H9 (cell line): ENCODE measurements around the gene GALNT17. TPM values are rescaled to one million over a fixed set of nuclear protein-coding genes. Genes with fewer than 3 reads are reported as not detected.

Experiments used
- DNase-seq: peaks from one replicate; pipeline ENCODE4 v3.0.0-alpha.2; 2017
- H2AFZ ChIP-seq: one replicate; pipeline ENCODE4 v1.6.1; 2013; ENCODE audit warnings: mild to moderate bottlenecking, low read length, control low read depth, moderate library complexity
- H2AK5ac ChIP-seq: 2 replicates; pipeline ENCODE4 v1.6.1; 2013; ENCODE audit warnings: low read length, control low read depth, mixed read lengths; ENCODE audit not compliant: insufficient read length
- H2BK120ac ChIP-seq: one replicate; pipeline ENCODE4 v1.6.1; 2013; ENCODE audit warnings: low read depth, mild to moderate bottlenecking, low read length, control low read depth, inconsistent platforms; ENCODE audit not compliant: poor library complexity, severe bottlenecking
- H2BK12ac ChIP-seq: 2 replicates; pipeline ENCODE4 v1.6.1; 2013; ENCODE audit warnings: low read length, control low read depth, mixed read lengths, low read depth; ENCODE audit not compliant: insufficient read length
- H2BK15ac ChIP-seq: 2 replicates; pipeline ENCODE4 v1.6.1; 2013; ENCODE audit warnings: low read depth, low read length, control low read depth
- H2BK20ac ChIP-seq: one replicate; pipeline ENCODE4 v1.6.1; 2013; ENCODE audit warnings: low read depth, mild to moderate bottlenecking, low read length, control low read depth, inconsistent platforms; ENCODE audit not compliant: poor library complexity, severe bottlenecking
- H2BK5ac ChIP-seq: 2 replicates; pipeline ENCODE4 v1.6.1; 2013; ENCODE audit warnings: low read length, control low read depth, mixed read lengths; ENCODE audit not compliant: insufficient read length
- H3K14ac ChIP-seq: 2 replicates; pipeline ENCODE4 v1.6.1; 2013; ENCODE audit warnings: low read length, control low read depth; ENCODE audit not compliant: insufficient read depth
- H3K18ac ChIP-seq: 2 replicates; pipeline ENCODE4 v1.6.1; 2013; ENCODE audit warnings: low read depth, mild to moderate bottlenecking, mixed read lengths, low read length, control low read depth; ENCODE audit not compliant: insufficient read length
- H3K23ac ChIP-seq: 2 replicates; pipeline ENCODE4 v1.6.1; 2013; ENCODE audit warnings: low read length, control low read depth, mixed read lengths, low read depth; ENCODE audit not compliant: insufficient read length
- H3K23me2 ChIP-seq: 2 replicates; pipeline ENCODE4 v1.6.1; 2013; ENCODE audit warnings: low read depth, mild to moderate bottlenecking, mixed read lengths, low read length, control low read depth; ENCODE audit not compliant: insufficient read length, poor library complexity, severe bottlenecking
- H3K27ac ChIP-seq: 2 replicates; pipeline ENCODE4 v1.5.1; 2013; ENCODE audit warnings: low read length, control low read depth, mixed read lengths, low read depth; ENCODE audit not compliant: insufficient read length
- H3K27me3 ChIP-seq: 2 replicates; pipeline ENCODE4 v1.6.1; 2013; ENCODE audit warnings: low read length, control low read depth, inconsistent platforms; ENCODE audit not compliant: insufficient read depth
- H3K4ac ChIP-seq: 2 replicates; pipeline ENCODE4 v1.6.1; 2013; ENCODE audit warnings: low read depth, mild to moderate bottlenecking, control low read depth, inconsistent platforms, low read length, moderate library complexity
- H3K4me1 ChIP-seq: 2 replicates; pipeline ENCODE4 v1.6.1; 2013; ENCODE audit warnings: low read length, control low read depth, inconsistent platforms; ENCODE audit not compliant: insufficient read depth
- H3K4me2 ChIP-seq: 2 replicates; pipeline ENCODE4 v1.6.1; 2013; ENCODE audit warnings: low read length, control low read depth, mixed read lengths; ENCODE audit not compliant: insufficient read length, insufficient read depth
- H3K56ac ChIP-seq: 2 replicates; pipeline ENCODE4 v1.6.1; 2013; ENCODE audit warnings: low read depth, mild to moderate bottlenecking, mixed read lengths, low read length, control low read depth; ENCODE audit not compliant: insufficient read length
- H3K79me1 ChIP-seq: 2 replicates; pipeline ENCODE4 v1.6.1; 2013; ENCODE audit warnings: low read depth, mild to moderate bottlenecking, moderate library complexity, low read length, control low read depth, inconsistent platforms; ENCODE audit not compliant: insufficient read depth, poor library complexity, severe bottlenecking
- H3K79me2 ChIP-seq: 2 replicates; pipeline ENCODE4 v1.6.1; 2013; ENCODE audit warnings: low read length, control low read depth, inconsistent platforms; ENCODE audit not compliant: insufficient read depth
- H3K9ac ChIP-seq: 2 replicates; pipeline ENCODE4 v1.6.1; 2013; ENCODE audit warnings: low read length, control low read depth, mixed read lengths; ENCODE audit not compliant: insufficient read length; ENCODE audit errors: extremely low read depth
- H3K9me3 ChIP-seq: one replicate; pipeline ENCODE4 v1.6.1; 2013; ENCODE audit warnings: low read depth, low read length, inconsistent platforms; ENCODE audit not compliant: control insufficient read depth
- H3T11ph ChIP-seq: one replicate; pipeline ENCODE4 v1.6.1; 2013; ENCODE audit warnings: mild to moderate bottlenecking, low read length, control low read depth, inconsistent platforms
- H4K20me1 ChIP-seq: one replicate; pipeline ENCODE4 v1.6.1; 2013; ENCODE audit not compliant: control insufficient read depth, insufficient read length, insufficient read depth
- H4K5ac ChIP-seq: 2 replicates; pipeline ENCODE4 v1.6.1; 2013; ENCODE audit warnings: low read depth, mild to moderate bottlenecking, mixed read lengths, low read length, control low read depth; ENCODE audit not compliant: insufficient read length
- H4K8ac ChIP-seq: replicated peaks from 2 replicates; pipeline ENCODE4 v1.6.1; 2013; ENCODE audit warnings: low read length, control low read depth, mixed read lengths, low read depth; ENCODE audit not compliant: insufficient read length
- H4K91ac ChIP-seq: 2 replicates; pipeline ENCODE4 v1.6.1; 2013; ENCODE audit warnings: low read depth, mild to moderate bottlenecking, moderate library complexity, mixed read lengths, low read length, control low read depth; ENCODE audit not compliant: insufficient read length
- H3K27ac Mint-ChIP-seq, 3 experiments: 2 replicates in 2 of 3; 3 replicates in 1 of 3; pipeline ENCODE4 v1.8.0; 2020 to 2021; ENCODE audit warnings: mixed read lengths in 3 of 3, mild to moderate bottlenecking in 1 of 3, moderate library complexity in 1 of 3
- H3K27me3 Mint-ChIP-seq: 2 replicates; pipeline ENCODE4 v1.8.0; 2021; ENCODE audit warnings: low read depth, mild to moderate bottlenecking, moderate library complexity, mixed read lengths
- H3K36me3 Mint-ChIP-seq, 3 experiments: 2 replicates in 2 of 3; 3 replicates in 1 of 3; pipeline ENCODE4 v1.8.0; 2020 to 2021; ENCODE audit warnings: low read depth in 3 of 3, mixed read lengths in 3 of 3; ENCODE audit not compliant: insufficient read depth in 1 of 3
- H3K4me1 Mint-ChIP-seq, 2 experiments: 2 replicates each; pipeline ENCODE4 v1.8.0; 2020; ENCODE audit warnings: mixed read lengths in 2 of 2
- H3K4me3 Mint-ChIP-seq, 2 experiments: 2 replicates in 1 of 2; 3 replicates in 1 of 2; pipeline ENCODE4 v1.8.0; 2020 to 2021; ENCODE audit warnings: mild to moderate bottlenecking in 2 of 2, mixed read lengths in 2 of 2, moderate library complexity in 1 of 2
- H3K9me3 Mint-ChIP-seq, 2 experiments: 2 replicates in 1 of 2; 3 replicates in 1 of 2; pipeline ENCODE4 v1.8.0; 2020; ENCODE audit warnings: mild to moderate bottlenecking in 2 of 2, mixed read lengths in 2 of 2, moderate library complexity in 1 of 2
- WGBS: extraction: QIAGEN DNeasy Blood & Tissue Kit; methylation state at CpG from one replicate; pipeline ENCODE4 v1.1.7; 2013; ENCODE audit warnings: missing lambda C conversion rate, low lambda C conversion rate, mixed read lengths; ENCODE audit not compliant: insufficient read length; ENCODE audit errors: extremely low coverage; 5-methylcytosine and 5-hydroxymethylcytosine counted together
- total RNA-seq: library from RNA; stranded (reverse); gene quantifications from 2 replicates; pipeline ENCODE4 v1.2.1, GENCODE V29; 2021
- TF ChIP-seq, protein P1 (sequence below): fragments of 200-600 bp; sonication (generic); conservative IDR thresholded peaks from 3 replicates; pipeline ENCODE4 v1.8.0; 2021; ENCODE audit warnings: antibody characterized with exemption, mild to moderate bottlenecking

GALNT17 gene
- total RNA-seq, 1 experiment from 2014 or later = 43.2 TPM

DNA sequence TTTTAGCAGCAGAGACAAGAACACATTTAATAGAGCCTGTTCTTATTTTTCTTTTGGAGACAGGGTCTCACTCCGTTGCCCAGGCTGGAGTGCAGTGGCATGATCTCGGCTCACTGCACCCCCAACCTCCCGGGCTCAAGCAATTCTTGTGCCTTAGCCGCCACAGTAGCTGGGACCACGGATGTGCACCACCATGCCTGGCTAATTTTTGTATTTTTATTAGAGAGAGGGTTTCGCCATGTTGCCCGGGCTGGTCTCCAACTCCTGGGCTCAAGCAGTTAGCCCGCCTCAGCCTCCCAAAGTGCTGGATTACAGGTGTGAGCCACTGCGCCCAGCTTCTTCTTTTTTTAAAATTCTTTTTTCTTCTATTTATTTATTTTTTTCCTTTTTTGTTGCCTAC, 23.3 kb downstream of the GALNT17 start:
- H2AFZ ChIP-seq = no peak overlapping the region
- H3K14ac ChIP-seq = no peak overlapping the region
- H3K23ac ChIP-seq = no peak overlapping the region
- H3K79me1 ChIP-seq = peaks cover 3% of the 10 kb centered on the region
- H3K9me3 ChIP-seq = no peaks in the 10 kb centered on the region
- H4K91ac ChIP-seq = no peak overlapping the region
- no peaks in the 10 kb centered on the region for H3K27me3 Mint-ChIP-seq
- no peak overlapping the region for H3K4me2 ChIP-seq
- no peaks in the 10 kb centered on the region for H3K4me1 ChIP-seq
- no CpG with 5 or more reads among the region's 9 CpGs for WGBS
- no peak overlapping the region for H2BK20ac ChIP-seq
- no peak overlapping the region for H2AK5ac ChIP-seq
- H3K27me3 ChIP-seq = no peaks in the 10 kb centered on the region
- H2BK12ac ChIP-seq = no peak overlapping the region
- H3K23me2 ChIP-seq = no peaks in the 10 kb centered on the region
- DNase-seq = no peak
- TF ChIP-seq, protein P1, sequence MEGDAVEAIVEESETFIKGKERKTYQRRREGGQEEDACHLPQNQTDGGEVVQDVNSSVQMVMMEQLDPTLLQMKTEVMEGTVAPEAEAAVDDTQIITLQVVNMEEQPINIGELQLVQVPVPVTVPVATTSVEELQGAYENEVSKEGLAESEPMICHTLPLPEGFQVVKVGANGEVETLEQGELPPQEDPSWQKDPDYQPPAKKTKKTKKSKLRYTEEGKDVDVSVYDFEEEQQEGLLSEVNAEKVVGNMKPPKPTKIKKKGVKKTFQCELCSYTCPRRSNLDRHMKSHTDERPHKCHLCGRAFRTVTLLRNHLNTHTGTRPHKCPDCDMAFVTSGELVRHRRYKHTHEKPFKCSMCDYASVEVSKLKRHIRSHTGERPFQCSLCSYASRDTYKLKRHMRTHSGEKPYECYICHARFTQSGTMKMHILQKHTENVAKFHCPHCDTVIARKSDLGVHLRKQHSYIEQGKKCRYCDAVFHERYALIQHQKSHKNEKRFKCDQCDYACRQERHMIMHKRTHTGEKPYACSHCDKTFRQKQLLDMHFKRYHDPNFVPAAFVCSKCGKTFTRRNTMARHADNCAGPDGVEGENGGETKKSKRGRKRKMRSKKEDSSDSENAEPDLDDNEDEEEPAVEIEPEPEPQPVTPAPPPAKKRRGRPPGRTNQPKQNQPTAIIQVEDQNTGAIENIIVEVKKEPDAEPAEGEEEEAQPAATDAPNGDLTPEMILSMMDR = no peak
- no peak overlapping the region for H2BK15ac ChIP-seq
- H3K4ac ChIP-seq = no peak overlapping the region
- H4K20me1 ChIP-seq = peaks cover 2% of the 10 kb centered on the region
- no peak overlapping the region for H3K56ac ChIP-seq
- no peak overlapping the region for H2BK5ac ChIP-seq
- no peak overlapping the region for H3K9ac ChIP-seq
- no peak overlapping the region for H3T11ph ChIP-seq
- peak overlapping the region in 1 of 3 experiments; percentile 40; a peak in 1 of 7 replicates for H3K27ac Mint-ChIP-seq
- H3K9me3 Mint-ChIP-seq = peaks cover 3 to 6% of the 10 kb centered on the region in 2 experiments; a peak in 3 of 5 replicates
- no peak overlapping the region for H3K18ac ChIP-seq
- H3K27ac ChIP-seq = no peak overlapping the region
- H3K79me2 ChIP-seq = peaks cover 21% of the 10 kb centered on the region; the same call in 1 of the 2 replicates
- no peak overlapping the region for H2BK120ac ChIP-seq
- H4K5ac ChIP-seq = no peak overlapping the region
- H3K36me3 Mint-ChIP-seq = peaks cover 29 to 59% (median 54%) of the 10 kb centered on the region in 3 experiments
- no peak overlapping the region for H3K4me3 Mint-ChIP-seq
- no peak overlapping the region for H4K8ac ChIP-seq
- H3K4me1 Mint-ChIP-seq = peaks cover 19 to 20% of the 10 kb centered on the region in 2 experiments
